SK-N-SH (cell line): Measurements from ENCODE around the gene KDM2A. TPM values are rescaled to one million over a fixed set of nuclear protein-coding genes. Genes with fewer than 3 reads are reported as not detected.

Source experiments
- CTCF ChIA-PET: fragments of 300-600, 350-600 bp; formaldehyde crosslinking; extraction: SDS; loops from one replicate; lab custom pipeline; 2021; lab: Yijun Ruan, JAX
- POLR2A ChIA-PET: fragments of 350-600 bp; sonication (Branson Sonifier 250); formaldehyde crosslinking; extraction: SDS; loops from one replicate; lab custom pipeline; 2020; ENCODE audit warnings: antibody characterized with exemption, inconsistent platforms; lab: Yijun Ruan, JAX
- DNase-seq: peaks from one replicate; pipeline ENCODE4 v3.0.0; 2012
- H2AFZ ChIP-seq: fragments of 200-600 bp; sonication (generic); 2 replicates; pipeline ENCODE4 v1.8.1; 2016; ENCODE audit warnings: antibody characterized with exemption, mild to moderate bottlenecking, low read depth
- H3F3A ChIP-seq: fragments of 200-600 bp; sonication (generic); replicated peaks from 2 replicates; pipeline ENCODE3; 2016; ENCODE audit warnings: antibody characterized with exemption, mild to moderate bottlenecking; ENCODE audit not compliant: insufficient read depth
- H3K27ac ChIP-seq, 2 experiments: fragments of 200-500 bp in 1 of 2; fragments of 200-600 bp in 1 of 2; sonication (Bioruptor generic) in 1 of 2; sonication (generic), shearing (Covaris generic) in 1 of 2; 2 replicates each; pipeline versions ENCODE4 v1.5.1 to v1.6.1; 2014 to 2016; ENCODE audit warnings: low read depth in 2 of 2, inconsistent platforms in 1 of 2, low read length in 1 of 2, mild to moderate bottlenecking in 1 of 2, mixed read lengths in 1 of 2
- H3K27me3 ChIP-seq: fragments of 200-600 bp; sonication (generic), shearing (Covaris generic); 2 replicates; pipeline ENCODE4 v1.6.1; 2016; ENCODE audit warnings: mixed run types; ENCODE audit not compliant: insufficient read depth
- H3K36me3 ChIP-seq, 2 experiments: fragments of 200-500 bp in 1 of 2; fragments of 200-600 bp in 1 of 2; sonication (Bioruptor generic) in 1 of 2; sonication (generic) in 1 of 2; replicated peaks in 1 of 2; 2 replicates each; pipeline versions ENCODE3 to v1.5.1; 2014 to 2016; ENCODE audit warnings: low read length in 1 of 2, mild to moderate bottlenecking in 1 of 2; ENCODE audit not compliant: insufficient read depth in 2 of 2, control insufficient read depth in 1 of 2
- H3K4me1 ChIP-seq, 2 experiments: fragments of 200-500 bp in 1 of 2; fragments of 200-600 bp in 1 of 2; sonication (Bioruptor generic) in 1 of 2; sonication (generic), shearing (Covaris generic) in 1 of 2; 2 replicates each; pipeline versions ENCODE4 v1.5.1 to v1.6.1; 2014 to 2016; ENCODE audit warnings: low read depth in 1 of 2, low read length in 1 of 2, mixed run types in 1 of 2; ENCODE audit not compliant: insufficient read depth in 2 of 2, control insufficient read depth in 1 of 2
- H3K4me2 ChIP-seq: fragments of 200-600 bp; sonication (generic), shearing (Covaris generic); 2 replicates; pipeline ENCODE4 v1.6.1; 2017; ENCODE audit warnings: mixed run types
- H3K4me3 ChIP-seq, 2 experiments: fragments of 200-500 bp in 1 of 2; fragments of 200-600 bp in 1 of 2; sonication (Bioruptor generic) in 1 of 2; sonication (generic), shearing (Covaris generic) in 1 of 2; 2 replicates each; pipeline versions ENCODE4 v1.5.1 to v1.8.1; 2014 to 2016; ENCODE audit warnings: low read depth in 2 of 2, inconsistent platforms in 1 of 2, low read length in 1 of 2, mild to moderate bottlenecking in 1 of 2, mixed read lengths in 1 of 2, moderate library complexity in 1 of 2
- H3K79me2 ChIP-seq: fragments of 200-600 bp; sonication (generic); 2 replicates; pipeline ENCODE4 v1.8.1; 2017; ENCODE audit warnings: mild to moderate bottlenecking; ENCODE audit not compliant: insufficient read depth
- H3K9ac ChIP-seq: fragments of 200-600 bp; sonication (generic); 2 replicates; pipeline ENCODE4 v1.6.1; 2017; ENCODE audit warnings: mixed run types
- H3K9me2 ChIP-seq: fragments of 200-600 bp; sonication (generic); 2 replicates; pipeline ENCODE4 v1.6.1; 2017; ENCODE audit warnings: mixed run types
- H3K9me3 ChIP-seq: fragments of 200-600 bp; sonication (generic); 2 replicates; pipeline ENCODE4 v1.6.1; 2017; ENCODE audit warnings: mixed run types, mild to moderate bottlenecking, moderate library complexity
- H4K20me1 ChIP-seq: fragments of 200-600 bp; sonication (generic); 2 replicates; pipeline ENCODE4 v1.6.1; 2017; ENCODE audit warnings: mild to moderate bottlenecking, mixed run types; ENCODE audit not compliant: insufficient read depth
- CHD2 ChIP-seq: fragments of 150-350 bp; IDR thresholded peaks from 2 replicates; pipeline ENCODE4 v1.6.1; 2018; ENCODE audit warnings: low read length; ENCODE audit not compliant: partially characterized antibody
- ELF1 ChIP-seq: IDR thresholded peaks from 2 replicates; pipeline ENCODE4 v1.4.0; 2012
- EP300 ChIP-seq, 2 experiments: IDR thresholded peaks; 2 replicates each; pipeline versions ENCODE4 v1.4.0 to v1.6.1; 2012; ENCODE audit warnings: borderline replicate concordance in 1 of 2, low read depth in 1 of 2, low read length in 1 of 2
- GATA2 ChIP-seq: sonication (generic); formaldehyde crosslinking; IDR thresholded peaks from 2 replicates; pipeline ENCODE4 v1.5.0; 2020; ENCODE audit warnings: mild to moderate bottlenecking, missing genetic modification reagents
- JUND ChIP-seq: IDR thresholded peaks from 2 replicates; pipeline ENCODE4 v1.4.0; 2012
- MAX ChIP-seq: IDR thresholded peaks from 2 replicates; pipeline ENCODE4 v1.4.0; 2012; ENCODE audit warnings: low read depth
- MEF2A ChIP-seq: IDR thresholded peaks from 2 replicates; pipeline ENCODE4 v1.4.0; 2012; ENCODE audit warnings: low read depth, borderline replicate concordance
- RCOR1 ChIP-seq: fragments of 150-350 bp; IDR thresholded peaks from 2 replicates; pipeline ENCODE4 v1.6.1; 2017; ENCODE audit warnings: antibody characterized with exemption, low read length
- RFX5 ChIP-seq: IDR thresholded peaks from 2 replicates; pipeline ENCODE4 v1.6.1; 2012; ENCODE audit warnings: mild to moderate bottlenecking, improper control_type of control experiment, low read length
- USF1 ChIP-seq: IDR thresholded peaks from 2 replicates; pipeline ENCODE4 v1.4.0; 2012; ENCODE audit warnings: low read depth, borderline replicate concordance
- WGBS: methylation state at CpG from one replicate; pipeline ENCODE4 v1.1.6; 2017; ENCODE audit warnings: low lambda C conversion rate; 5-methylcytosine and 5-hydroxymethylcytosine counted together
- polyA plus RNA-seq, 3 experiments: library from polyadenylated mRNA; depleted of rRNA; stranded (reverse); fragments of >200 nt; gene quantifications; 2 replicates each; pipeline ENCODE4 v1.2.3, GENCODE V29; 2012
- TF ChIP-seq, protein P1 (sequence below): IDR thresholded peaks from 2 replicates; pipeline ENCODE4 v1.4.0; 2012; ENCODE audit warnings: low read depth, borderline replicate concordance

The KDM2A gene
- polyA plus RNA-seq, 1 of the 3 experiments (the other 2 are of a cell fraction): 28.4 TPM

- no peak for DNase-seq
- Histone ChIP-seq H3K4me3 (no peak overlapping the region), H3K9me3 (no peaks in the 10 kb centered on the region), H3K4me1 (peaks cover 4 to 20% of the 10 kb centered on the region in 2 experiments; a peak in 2 of 4 replicates), H4K20me1 (peaks cover 47% of the 10 kb centered on the region), H3K9ac (no peak overlapping the region), H3K36me3 (peaks cover 0 to 8% of the 10 kb centered on the region in 2 experiments), H3K27ac (no peak overlapping the region), H3K27me3 (no peaks in the 10 kb centered on the region), H3K79me2 (peaks cover 76% of the 10 kb centered on the region), H3F3A (no peaks in the 10 kb centered on the region), H3K9me2 (no peaks in the 10 kb centered on the region), H2AFZ (no peak overlapping the region), H3K4me2 (no peak overlapping the region)
- TF ChIP-seq RFX5 (no peak), MAX (no peak), CHD2 (no peak), GATA2 (CRISPR knock-in tag) (no peak), RCOR1 (no peak), EP300 (IDR thresholded peaks at IDR 0.05; ENCODE audit: borderline replicate concordance in 1 of 2, low read depth in 1 of 2, low read length in 1 of 2) (no peak), ELF1 (no peak), JUND (no peak), MEF2A (no peak), USF1 (no peak)
- TF ChIP-seq, protein P1, sequence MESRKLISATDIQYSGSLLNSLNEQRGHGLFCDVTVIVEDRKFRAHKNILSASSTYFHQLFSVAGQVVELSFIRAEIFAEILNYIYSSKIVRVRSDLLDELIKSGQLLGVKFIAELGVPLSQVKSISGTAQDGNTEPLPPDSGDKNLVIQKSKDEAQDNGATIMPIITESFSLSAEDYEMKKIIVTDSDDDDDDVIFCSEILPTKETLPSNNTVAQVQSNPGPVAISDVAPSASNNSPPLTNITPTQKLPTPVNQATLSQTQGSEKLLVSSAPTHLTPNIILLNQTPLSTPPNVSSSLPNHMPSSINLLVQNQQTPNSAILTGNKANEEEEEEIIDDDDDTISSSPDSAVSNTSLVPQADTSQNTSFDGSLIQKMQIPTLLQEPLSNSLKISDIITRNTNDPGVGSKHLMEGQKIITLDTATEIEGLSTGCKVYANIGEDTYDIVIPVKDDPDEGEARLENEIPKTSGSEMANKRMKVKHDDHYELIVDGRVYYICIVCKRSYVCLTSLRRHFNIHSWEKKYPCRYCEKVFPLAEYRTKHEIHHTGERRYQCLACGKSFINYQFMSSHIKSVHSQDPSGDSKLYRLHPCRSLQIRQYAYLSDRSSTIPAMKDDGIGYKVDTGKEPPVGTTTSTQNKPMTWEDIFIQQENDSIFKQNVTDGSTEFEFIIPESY: no peak
- ChIA-PET POLR2A (interaction anchor here (1.0 kb wide), 1 partner anchor 10 kb away, joined by 3 read pairs; no protein-coding TSS in a partner anchor), CTCF (interaction anchor here (0.8 to 3.5 kb wide), 8 partner anchors 9 to 232 kb away, joined by 3 to 20 read pairs (median 4); partner anchors contain the start of genes ANKRD13D and RPS6KB2)
- 96% methylated on average over 10 of the region's 19 CpGs for WGBS
Observed at GRCh38 chr11:67271541-67272284, 152.7 kb downstream of the KDM2A start.
